Fibroblast of skin of left quadriceps (primary cell): Measurements from ENCODE around the gene TAC3.
"Not testable (repeated sequence)": the region's sequence is repeated elsewhere in the genome, so short reads cannot be mapped to it uniquely, and the experiment has no call there.

Source experiments
- DNase-seq, 2 experiments: peaks; one replicate each; pipeline ENCODE4 v3.0.0-alpha.2; 2013; ENCODE audit warnings: low read depth in 2 of 2

Gene TAC3

GRCh38 chr12:57016348-57016747 is at the start of gene TAC3:
TSS of gene TAC3 (minus strand) at chr12:57016529. CDS start at chr12:57015797, 732 bp downstream.
- no peak for DNase-seq

GRCh38 chr12:57063991-57064685 is 47.8 kb upstream of the TAC3 start:
- no peak for DNase-seq

DNA sequence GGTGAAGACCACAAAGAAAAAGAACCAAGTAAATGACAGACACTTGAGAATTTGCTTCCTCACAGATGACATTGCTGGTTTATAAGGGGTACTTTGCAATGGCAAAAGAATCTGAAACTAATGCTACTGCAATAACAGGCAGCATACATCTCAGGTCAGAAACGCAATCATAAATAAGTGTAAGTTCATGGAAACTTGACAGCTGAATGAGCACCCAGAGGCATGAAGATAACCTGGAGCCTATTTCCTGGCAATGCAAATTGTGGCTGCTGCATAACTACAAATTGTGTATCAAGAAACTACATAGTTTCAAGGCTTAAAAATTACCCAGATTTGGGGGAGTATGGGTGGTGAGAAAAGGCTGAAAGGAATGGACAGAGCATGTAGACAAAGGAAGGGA is 42.1 kb upstream of the TAC3 start:
- no peak for DNase-seq

GRCh38 chr12:57057067-57057751 is 40.9 kb upstream of the TAC3 start:
- no peak for DNase-seq

- DNase-seq, result no peak
These were observed 39.5 kb upstream of the TAC3 start for GRCh38 chr12:57055824-57056223.

- DNase-seq, result not testable (repeated sequence)
These were observed 37.6 kb upstream of the TAC3 start for GRCh38 chr12:57053901-57054300.

GRCh38 chr12:57053146-57053545 is 36.8 kb upstream of the TAC3 start:
- not testable (repeated sequence) for DNase-seq

DNA sequence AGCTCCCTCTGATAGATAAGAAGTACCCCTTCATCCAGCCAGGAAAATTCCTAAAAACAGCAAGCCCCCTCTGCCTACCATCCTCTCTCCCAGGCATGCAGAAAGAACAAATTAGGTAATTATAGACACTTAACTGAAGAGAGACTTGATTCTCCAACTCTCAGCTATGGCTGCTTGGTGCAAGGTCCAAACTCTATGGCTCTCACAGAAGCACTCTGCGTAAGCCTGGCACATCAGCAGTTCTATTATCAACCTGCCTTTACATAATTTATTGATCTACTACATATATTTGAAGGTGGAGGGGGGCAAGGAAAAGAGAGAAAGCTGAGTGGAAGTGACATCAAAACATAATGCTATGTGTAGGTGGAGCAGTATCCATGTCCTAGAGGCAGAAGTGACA is 34.7 kb upstream of the TAC3 start:
- no peak for DNase-seq

DNA sequence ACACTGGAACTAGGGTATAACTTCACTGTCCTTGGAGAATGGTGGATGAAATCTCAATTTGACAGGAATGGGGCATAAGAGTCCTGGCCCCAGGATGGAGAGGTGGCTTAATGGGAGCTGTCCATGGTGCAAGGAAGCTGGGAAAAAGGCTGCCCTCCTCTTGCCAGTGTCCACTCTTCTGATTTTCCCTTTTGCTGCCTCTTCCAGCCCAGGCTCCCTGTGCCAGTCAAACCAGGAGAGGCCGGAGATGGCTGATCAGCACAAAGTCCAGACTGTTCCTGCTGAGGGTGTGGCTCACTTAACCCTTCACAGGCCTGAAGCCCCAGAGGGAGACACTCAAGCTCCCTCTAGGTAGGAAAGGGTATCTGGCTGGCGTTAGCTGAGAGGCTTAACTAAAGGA is 33.6 kb upstream of the TAC3 start, which contains the start of gene MYO1A:
MYO1A (minus strand) TSS at position 240 of the 400 bp plus-strand sequence. CDS start 1,806 bp downstream, outside the sequence.
- no peak for DNase-seq

DNA sequence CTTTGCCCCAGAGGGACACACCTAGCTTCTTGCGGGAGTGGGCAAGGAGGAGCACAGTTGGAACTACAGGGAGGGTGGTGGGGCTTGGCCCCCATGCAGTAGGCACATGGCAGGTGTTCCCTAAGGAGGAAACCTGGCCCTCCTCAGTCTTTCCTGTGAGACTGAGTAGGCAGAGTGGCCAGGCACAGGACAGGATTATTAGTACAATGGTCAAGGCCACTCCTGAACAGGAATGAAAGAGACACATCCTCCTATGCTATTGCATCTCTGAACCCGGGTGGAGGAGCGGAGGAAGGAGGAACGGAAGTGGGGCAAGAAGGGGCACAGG is 32.8 kb upstream of the TAC3 start:
- DNase-seq, result no peak

DNA sequence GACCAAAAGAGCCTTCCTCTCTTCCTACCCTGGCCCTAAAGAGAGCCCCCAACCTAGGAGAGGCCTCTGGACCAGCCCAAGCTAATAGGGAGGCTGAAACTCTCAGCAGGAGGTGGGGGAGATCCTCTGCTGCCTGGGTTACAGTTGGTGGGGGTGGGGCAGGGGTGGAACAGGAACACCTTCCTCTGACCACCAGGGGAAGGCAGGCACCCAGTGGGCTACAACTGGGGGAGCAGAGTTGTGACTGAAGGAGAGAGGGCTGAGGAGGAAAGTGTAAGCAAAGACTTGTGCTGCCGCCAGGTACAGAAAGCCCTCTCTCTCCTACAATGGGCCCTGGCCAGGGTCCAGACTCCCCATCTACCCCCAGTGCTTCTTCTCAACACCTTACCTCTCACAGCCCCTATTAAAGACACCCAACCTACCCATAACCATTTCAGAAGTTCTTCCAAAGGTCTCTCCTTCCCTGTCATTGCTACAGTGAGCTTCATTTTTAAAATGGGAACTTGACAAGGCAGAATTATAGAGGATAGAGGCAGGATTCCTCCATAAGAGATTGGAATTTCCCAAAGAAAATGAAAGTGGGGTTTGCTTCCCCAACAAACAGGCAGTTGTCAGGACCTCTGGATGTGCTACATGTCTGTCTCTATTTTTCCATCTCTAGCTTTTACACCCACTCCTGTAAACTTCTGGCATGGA is 32.2 kb upstream of the TAC3 start:
- no peak for DNase-seq

GRCh38 chr12:57047981-57048380 is 31.7 kb upstream of the TAC3 start:
- DNase-seq, result no peak

- DNase-seq, result no peak
These were observed 30.9 kb upstream of the TAC3 start for GRCh38 chr12:57046947-57047890.

DNA sequence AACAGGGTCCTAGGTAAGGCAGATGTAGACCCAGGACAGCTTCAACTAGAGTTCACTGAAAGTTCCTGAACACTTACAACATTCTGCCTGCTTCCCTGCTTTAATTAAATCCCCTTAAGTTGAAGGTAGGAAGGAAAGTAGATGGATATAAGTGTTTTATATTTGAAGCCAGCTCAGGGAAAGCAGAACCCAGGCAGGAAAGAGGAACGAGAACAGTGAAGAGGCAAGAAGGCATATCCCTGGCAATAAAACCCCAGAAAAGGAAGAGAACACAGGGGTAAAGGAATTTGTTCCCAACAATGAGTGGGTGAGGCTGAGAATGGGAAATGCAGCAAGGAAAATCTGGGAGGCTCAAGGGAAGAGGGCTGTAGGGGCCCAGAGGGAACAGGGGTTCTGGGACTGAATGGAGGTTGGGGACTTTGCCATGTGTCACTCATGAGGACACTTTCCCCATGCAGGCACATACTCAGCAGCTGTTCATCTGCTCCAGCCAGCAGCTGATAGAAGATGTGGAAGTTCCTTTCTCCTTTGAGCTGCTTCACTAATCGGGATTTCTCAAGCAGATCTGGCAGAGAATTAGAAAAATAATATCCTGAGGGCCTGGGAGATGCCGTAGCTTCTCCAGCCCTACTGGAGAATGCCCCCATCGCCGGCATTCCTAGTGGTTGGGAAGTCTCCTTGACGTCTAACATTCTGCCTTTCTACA is 29.9 kb upstream of the TAC3 start:
- no peak for DNase-seq

- DNase-seq, result no peak
These were observed 28.6 kb upstream of the TAC3 start for GRCh38 chr12:57044889-57045288.

GRCh38 chr12:57044468-57044867 is 28.1 kb upstream of the TAC3 start:
- no peak for DNase-seq

- DNase-seq, result no peak
These were observed 26.4 kb upstream of the TAC3 start for GRCh38 chr12:57042695-57043094.

DNA sequence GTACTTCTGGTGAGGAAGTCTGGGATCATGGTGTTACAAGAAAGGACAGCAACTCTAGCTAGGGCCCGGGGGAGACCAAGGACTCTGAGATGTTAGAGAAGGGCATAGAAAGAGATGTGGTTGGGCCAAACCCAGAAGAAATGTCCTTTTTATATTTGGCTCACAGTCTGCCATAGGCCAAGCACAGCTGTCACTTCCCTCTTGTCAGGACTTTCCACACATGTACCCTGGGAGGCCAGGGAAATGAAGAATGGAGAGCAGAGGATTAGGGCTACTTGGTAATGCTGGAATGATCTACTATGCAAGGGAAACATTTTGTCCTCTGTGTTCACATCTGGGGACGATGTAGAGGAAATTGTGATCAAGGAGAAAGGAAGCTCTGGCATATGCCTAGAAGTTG is 24.4 kb upstream of the TAC3 start:
- DNase-seq, result no peak

DNA sequence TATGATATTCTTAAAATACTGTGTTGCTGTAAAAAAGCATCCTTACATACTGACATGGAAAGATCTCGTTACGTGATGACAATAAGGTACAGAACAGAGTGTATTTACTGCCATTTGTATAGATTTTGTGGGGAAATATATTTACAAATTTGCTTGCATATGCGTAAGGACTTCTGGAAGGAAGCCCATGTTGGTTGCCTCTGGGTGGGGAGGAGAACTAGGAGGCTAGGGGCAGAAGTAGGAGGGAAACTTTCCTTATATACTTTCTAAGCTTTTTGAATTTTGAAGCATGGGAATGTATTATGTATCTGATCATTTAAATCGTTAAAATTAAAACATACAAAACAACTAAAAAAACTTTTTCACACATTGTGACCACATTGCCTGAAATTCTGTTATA is 23.9 kb upstream of the TAC3 start:
- DNase-seq, result no peak

GRCh38 chr12:57039016-57039798 is 22.9 kb upstream of the TAC3 start:
- DNase-seq, result no peak
